Neural progenitor cell (in vitro differentiated cells): ENCODE data around the gene SERPINI1. TPM values are rescaled to one million over a fixed set of nuclear protein-coding genes. Genes with fewer than 3 reads are reported as not detected.

Experiments used
- DNase-seq: peaks from one replicate; pipeline ENCODE4 v3.0.0-alpha.2; 2016; ENCODE audit warnings: low spot score
- H2AFZ ChIP-seq: fragments of 200-600 bp; sonication (generic); replicated peaks from 2 replicates; pipeline ENCODE4 v1.6.1; 2016; ENCODE audit warnings: antibody characterized with exemption
- H3F3A ChIP-seq: fragments of 200-600 bp; sonication (generic); 2 replicates; pipeline ENCODE4 v1.6.1; 2016; ENCODE audit warnings: antibody characterized with exemption, low read depth
- H3K27ac ChIP-seq: fragments of 200-600 bp; sonication (generic); 2 replicates; pipeline ENCODE4 v1.5.1; 2016; ENCODE audit warnings: mild to moderate bottlenecking
- H3K27me3 ChIP-seq: fragments of 200-600 bp; sonication (generic); 2 replicates; pipeline ENCODE4 v1.6.1; 2016; ENCODE audit warnings: mild to moderate bottlenecking, moderate library complexity
- H3K36me3 ChIP-seq: fragments of 200-600 bp; sonication (generic); 2 replicates; pipeline ENCODE4 v1.5.1; 2016
- H3K4me1 ChIP-seq: fragments of 200-600 bp; sonication (generic); 2 replicates; pipeline ENCODE4 v1.6.1; 2016; ENCODE audit warnings: mixed run types
- H3K4me2 ChIP-seq: fragments of 200-600 bp; sonication (generic); 2 replicates; pipeline ENCODE4 v1.6.1; 2016
- H3K4me3 ChIP-seq: fragments of 200-600 bp; sonication (generic); 2 replicates; pipeline ENCODE4 v1.5.1; 2016
- H3K79me2 ChIP-seq: fragments of 200-600 bp; sonication (generic); 2 replicates; pipeline ENCODE4 v1.6.1; 2016; ENCODE audit warnings: low read depth
- H3K9ac ChIP-seq: fragments of 200-600 bp; sonication (generic); 2 replicates; pipeline ENCODE4 v1.6.1; 2016
- H3K9me3 ChIP-seq: fragments of 200-600 bp; sonication (generic); 2 replicates; pipeline ENCODE4 v1.5.1; 2016; ENCODE audit warnings: low read depth
- H4K20me1 ChIP-seq: fragments of 200-600 bp; sonication (generic); 2 replicates; pipeline ENCODE4 v1.6.1; 2016; ENCODE audit warnings: low read depth
- H3K27ac Mint-ChIP-seq: 3 replicates; pipeline ENCODE4 v1.8.0; 2021; ENCODE audit warnings: mixed read lengths
- H3K27me3 Mint-ChIP-seq: 2 replicates; pipeline ENCODE4 v1.8.0; 2022; ENCODE audit warnings: low read depth, mild to moderate bottlenecking, inconsistent platforms, moderate library complexity, mixed read lengths; ENCODE audit not compliant: insufficient read depth
- H3K36me3 Mint-ChIP-seq: 3 replicates; pipeline ENCODE4 v1.8.0; 2021; ENCODE audit warnings: mixed read lengths
- H3K4me1 Mint-ChIP-seq: 3 replicates; pipeline ENCODE4 v1.8.0; 2021; ENCODE audit warnings: mixed read lengths
- H3K4me3 Mint-ChIP-seq: 3 replicates; pipeline ENCODE4 v1.8.0; 2021; ENCODE audit warnings: mild to moderate bottlenecking, moderate library complexity, mixed read lengths
- H3K9me3 Mint-ChIP-seq: 3 replicates; pipeline ENCODE4 v1.8.0; 2020; ENCODE audit warnings: mixed read lengths
- CTCF ChIP-seq: fragments of 200-600 bp; sonication (generic); IDR thresholded peaks from 2 replicates; pipeline ENCODE4 v1.5.1; 2017; ENCODE audit warnings: antibody characterized with exemption, mild to moderate bottlenecking
- EZH2 ChIP-seq: fragments of 200-600 bp; sonication (generic); IDR thresholded peaks from 2 replicates; pipeline ENCODE4 v1.6.1; 2017; ENCODE audit warnings: antibody characterized with exemption, mild to moderate bottlenecking, moderate library complexity
- EZH2phosphoT487 ChIP-seq: fragments of 200-600 bp; sonication (generic); IDR thresholded peaks from 2 replicates; pipeline ENCODE4 v1.6.1; 2017; ENCODE audit warnings: antibody characterized with exemption
- total RNA-seq: library from RNA; depleted of rRNA; stranded (reverse); fragments of >200 nt; gene quantifications from 2 replicates; pipeline ENCODE4 v1.2.3, GENCODE V29; 2015; ENCODE audit warnings: low replicate concordance

Gene SERPINI1
- total RNA-seq, 1 donor from 2014 or later, result 8.9 TPM

- no peaks in the 10 kb centered on the region for H3K27me3 Mint-ChIP-seq
- H3K4me3 Mint-ChIP-seq, result no peak overlapping the region
- peaks cover 8% of the 10 kb centered on the region for H3K79me2 ChIP-seq
- H3F3A ChIP-seq, result peaks cover 2% of the 10 kb centered on the region
- TF ChIP-seq CTCF, result peak; percentile 55
- TF ChIP-seq EZH2phosphoT487, result no peak
- DNase-seq, result peak; percentile 56
- H3K27me3 ChIP-seq, result no peaks in the 10 kb centered on the region
- H2AFZ ChIP-seq, result no peak overlapping the region
- H3K4me1 Mint-ChIP-seq, result no peaks in the 10 kb centered on the region
- H3K4me2 ChIP-seq, result no peak overlapping the region
- no peaks in the 10 kb centered on the region for H3K9me3 ChIP-seq
- no peak overlapping the region for H3K9ac ChIP-seq
- H3K36me3 ChIP-seq, result no peaks in the 10 kb centered on the region
- H3K36me3 Mint-ChIP-seq, result no peaks in the 10 kb centered on the region
- no peaks in the 10 kb centered on the region for H3K9me3 Mint-ChIP-seq
- H4K20me1 ChIP-seq, result peaks cover 2% of the 10 kb centered on the region
- peaks cover 7% of the 10 kb centered on the region for H3K4me1 ChIP-seq
- H3K27ac Mint-ChIP-seq, result no peak overlapping the region
- H3K27ac ChIP-seq, result no peak overlapping the region
- H3K4me3 ChIP-seq, result no peak overlapping the region
Measured at GRCh38 chr3:167740961-167741587, 5.6 kb downstream of the SERPINI1 start.

- Histone ChIP-seq H3K4me2 (no peak overlapping the region), H3K27ac (no peak overlapping the region), H3K9me3 (no peaks in the 10 kb centered on the region), H3K79me2 (no peaks in the 10 kb centered on the region), H4K20me1 (peaks cover 2% of the 10 kb centered on the region), H3K4me3 (no peak overlapping the region), H3K4me1 (no peaks in the 10 kb centered on the region), H3K36me3 (no peaks in the 10 kb centered on the region), H3F3A (no peaks in the 10 kb centered on the region), H2AFZ (no peak overlapping the region), H3K9ac (no peak overlapping the region), H3K27me3 (no peaks in the 10 kb centered on the region)
- H3K4me3 Mint-ChIP-seq, result no peak overlapping the region
- no peaks in the 10 kb centered on the region for H3K4me1 Mint-ChIP-seq
- TF ChIP-seq EZH2phosphoT487 (no peak), CTCF (no peak), EZH2 (no peak)
- H3K36me3 Mint-ChIP-seq, result no peaks in the 10 kb centered on the region
- no peak for DNase-seq
- no peaks in the 10 kb centered on the region for H3K9me3 Mint-ChIP-seq
- H3K27me3 Mint-ChIP-seq, result no peaks in the 10 kb centered on the region
- no peak overlapping the region for H3K27ac Mint-ChIP-seq
Measured at GRCh38 chr3:167742338-167742737, 6.8 kb downstream of the SERPINI1 start.

GRCh38 chr3:167743799-167744198 is 8.3 kb downstream of the SERPINI1 start:
- Mint-ChIP-seq H3K9me3 (no peaks in the 10 kb centered on the region), H3K27me3 (no peaks in the 10 kb centered on the region), H3K4me1 (no peaks in the 10 kb centered on the region), H3K27ac (no peak overlapping the region), H3K36me3 (no peaks in the 10 kb centered on the region), H3K4me3 (no peak overlapping the region)
- Histone ChIP-seq H3K36me3 (no peaks in the 10 kb centered on the region), H3K9ac (no peak overlapping the region), H3K4me3 (no peak overlapping the region), H3K27me3 (no peaks in the 10 kb centered on the region), H3K4me1 (no peaks in the 10 kb centered on the region), H2AFZ (no peak overlapping the region), H3F3A (no peaks in the 10 kb centered on the region), H4K20me1 (peaks cover 2% of the 10 kb centered on the region), H3K79me2 (no peaks in the 10 kb centered on the region), H3K27ac (no peak overlapping the region), H3K9me3 (no peaks in the 10 kb centered on the region), H3K4me2 (no peak overlapping the region)
- DNase-seq, result no peak
- TF ChIP-seq EZH2phosphoT487 (no peak), CTCF (no peak), EZH2 (no peak)
